Choroid plexus epithelial cell (primary cell): ENCODE data around the gene NR5A2.

ENCODE experiments used
- DNase-seq: peaks from one replicate; pipeline ENCODE4 v3.0.0-alpha.2; 2010; ENCODE audit warnings: low read depth
- H3K4me3 ChIP-seq: 2 replicates; pipeline ENCODE4 v1.5.1; 2011; ENCODE audit warnings: low read depth, mild to moderate bottlenecking, control low read depth, low read length, moderate library complexity
- CTCF ChIP-seq: conservative IDR thresholded peaks from 2 replicates; pipeline ENCODE4 v1.5.1; 2011; ENCODE audit warnings: low read depth, mild to moderate bottlenecking, control low read depth, inconsistent platforms, low read length, moderate library complexity

NR5A2 gene

DNA sequence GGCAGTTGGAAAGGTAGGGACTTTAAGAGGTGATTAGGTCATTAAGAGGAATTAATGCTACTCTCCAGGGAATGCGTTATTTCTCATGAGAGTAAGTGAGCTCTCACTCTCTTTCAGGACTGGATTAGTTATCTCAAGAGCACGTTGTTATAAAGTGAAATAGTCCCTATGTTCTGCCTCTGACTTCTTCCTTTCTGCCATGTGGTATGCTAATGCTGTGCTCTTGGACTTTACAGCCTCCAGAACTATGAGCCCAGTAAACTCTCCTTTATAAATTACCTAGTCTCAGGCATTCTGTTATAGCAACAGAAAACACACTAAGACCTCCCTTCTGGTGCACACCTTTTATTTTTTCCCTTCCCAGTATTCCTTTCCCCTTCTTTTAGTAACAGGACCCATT is 187.8 kb downstream of the NR5A2 start:
- no peak for DNase-seq
- no peak for TF ChIP-seq CTCF
- H3K4me3 ChIP-seq = no peak overlapping the region

DNA sequence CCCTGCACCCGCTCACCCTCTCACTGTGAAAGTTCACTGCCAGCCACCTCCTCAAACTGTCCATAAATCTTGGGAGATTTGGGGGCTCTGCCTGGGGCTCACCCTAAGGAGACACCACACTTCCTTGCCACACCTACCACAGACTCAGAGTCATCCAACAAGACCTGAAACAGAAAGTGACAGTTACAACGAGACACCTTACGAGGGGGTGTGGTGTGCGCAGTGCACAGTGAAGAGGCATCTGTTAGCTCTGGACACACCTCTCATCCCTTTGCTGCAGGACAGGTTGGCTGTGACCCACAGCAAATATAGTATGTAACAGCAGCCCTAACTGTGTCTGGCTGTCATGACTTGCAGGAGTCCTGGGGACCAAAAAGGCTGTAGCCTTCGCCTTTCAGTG is 190.2 kb downstream of the NR5A2 start:
- no peak for DNase-seq
- no peak overlapping the region for H3K4me3 ChIP-seq

DNA sequence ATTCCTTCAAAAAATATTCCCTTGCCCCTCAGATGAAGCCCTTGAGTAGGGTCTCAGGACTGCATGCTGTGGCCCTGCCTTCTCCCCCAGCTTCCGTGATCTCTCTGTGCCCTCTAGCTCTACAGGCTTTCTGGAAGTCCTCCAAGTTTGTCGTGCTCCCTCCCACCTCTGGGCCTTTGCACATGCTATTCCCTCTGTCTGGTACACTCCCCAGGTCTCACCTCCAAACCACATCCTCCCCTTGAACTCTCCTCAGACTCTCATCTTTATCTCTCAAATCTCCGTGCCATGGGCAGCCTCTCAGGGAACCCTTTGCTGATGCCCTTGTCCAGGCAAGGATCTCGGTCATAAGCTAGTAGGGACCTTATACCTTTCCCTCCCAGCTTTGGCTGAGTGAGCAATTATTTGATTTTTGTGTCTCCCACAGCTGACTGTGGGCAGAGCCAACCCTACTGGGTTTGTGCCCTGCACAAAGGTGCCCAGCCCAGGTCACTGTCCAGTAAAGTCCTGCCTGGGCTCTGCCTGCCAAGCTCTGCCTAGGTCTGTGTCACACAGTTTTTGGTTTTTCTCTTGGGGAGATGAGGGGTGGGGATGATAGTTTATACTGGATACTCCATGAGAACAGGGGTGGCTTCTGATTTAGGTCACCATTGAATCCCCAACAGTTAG is 194.2 kb downstream of the NR5A2 start:
- DNase-seq = no peak
- TF ChIP-seq CTCF = no peak
- H3K4me3 ChIP-seq = no peak overlapping the region

More for the DNA sequence above, 190.2 kb downstream of the NR5A2 start:
- TF ChIP-seq CTCF = no peak

- TF ChIP-seq CTCF = no peak
- DNase-seq = no peak
- H3K4me3 ChIP-seq = no peak overlapping the region
Measured at GRCh38 chr1:200223207-200223606, 195.7 kb downstream of the NR5A2 start.

DNA sequence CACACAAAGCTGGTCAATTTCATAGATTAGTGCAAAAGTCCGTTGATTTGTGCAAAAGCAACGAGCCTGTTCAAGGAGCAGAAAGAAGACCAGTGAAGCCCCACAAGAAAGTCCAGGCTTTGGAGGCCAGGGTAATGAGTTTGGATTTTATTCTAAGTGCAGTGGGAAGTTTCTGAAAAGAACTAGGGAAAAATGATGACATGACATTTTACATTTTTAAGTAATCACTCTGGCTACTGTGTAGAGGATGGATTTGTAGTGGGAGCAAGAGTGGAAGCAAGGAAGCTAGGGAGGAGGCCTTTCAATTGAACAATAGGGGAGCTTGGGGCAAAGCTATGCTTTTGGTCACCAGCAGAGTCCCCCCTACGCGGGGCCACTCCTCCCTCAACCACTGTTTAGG is 196.1 kb downstream of the NR5A2 start:
- no peak for TF ChIP-seq CTCF
- no peak overlapping the region for H3K4me3 ChIP-seq
- DNase-seq = no peak

GRCh38 chr1:200224315-200224714 is 196.8 kb downstream of the NR5A2 start:
- peak; percentile 25 for DNase-seq
- no peak overlapping the region for H3K4me3 ChIP-seq
- TF ChIP-seq CTCF = no peak

GRCh38 chr1:200226268-200226968 is 198.9 kb downstream of the NR5A2 start:
- DNase-seq = no peak
- no peak for TF ChIP-seq CTCF
- H3K4me3 ChIP-seq = no peak overlapping the region
